ENCODE data around the gene C1QB. TPM values are rescaled to one million over a fixed set of nuclear protein-coding genes. Genes with fewer than 3 reads are reported as not detected.

The C1QB gene
- polyA plus RNA-seq, 3 donors, result 3.9 to 15.4 (median 6.4) TPM

DNA sequence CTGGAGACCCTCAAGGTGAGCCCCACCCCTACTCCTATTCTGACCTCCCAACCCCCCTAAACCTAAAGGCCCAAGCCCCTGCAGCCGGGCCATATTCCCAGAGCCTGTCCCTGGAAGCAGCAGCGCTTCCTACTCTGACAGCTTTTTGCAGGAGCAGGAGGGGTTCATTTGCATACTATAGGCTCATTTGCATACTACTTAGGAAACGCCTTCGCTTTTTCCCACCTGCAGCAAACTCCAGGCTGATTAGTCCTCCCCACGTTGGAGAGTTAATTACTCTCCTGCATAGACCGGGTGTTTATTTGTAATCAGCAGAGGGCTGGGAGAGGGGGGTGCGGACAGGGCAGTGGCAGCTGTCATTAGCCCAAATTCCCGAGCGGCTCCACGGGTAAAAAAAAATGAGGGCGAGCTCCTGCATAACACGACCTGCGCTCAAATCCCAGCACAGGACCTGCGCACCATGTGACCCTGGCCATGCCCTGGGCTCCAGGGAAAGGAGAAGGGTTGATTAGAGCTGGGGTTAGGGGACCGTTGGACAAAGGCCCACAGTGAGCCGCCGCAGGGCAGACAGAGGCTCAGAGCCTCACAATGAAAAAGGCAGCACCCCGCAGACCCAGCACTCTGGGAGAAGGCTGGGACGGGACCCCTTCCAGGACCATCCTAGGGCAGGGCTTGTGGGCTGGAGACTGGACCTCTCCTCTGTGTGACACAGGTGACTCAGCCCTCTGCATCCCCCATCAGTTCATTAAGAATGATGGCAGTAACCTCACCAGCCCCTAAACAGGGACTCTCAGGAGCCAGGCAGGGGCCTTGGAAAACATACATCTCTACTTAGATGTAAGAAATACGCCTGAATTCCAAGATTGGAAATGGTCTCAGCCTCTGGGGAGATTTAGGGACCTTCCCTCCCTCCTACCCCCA lies 26.5 kb upstream of the C1QB start:
- Histone ChIP-seq H3K9ac (ENCODE audit: insufficient read depth, low read length, poor library complexity, severe bottlenecking) (no peak overlapping the region), H3K36me3 (replicated peaks in 1 of 2; ENCODE audit: control insufficient read depth in 1 of 2, insufficient read depth in 2 of 2, low read length in 2 of 2) (no peaks in the 10 kb centered on the region), H2AFZ (ENCODE audit: insufficient read depth, low read depth, low read length, poor library complexity, severe bottlenecking) (no peak overlapping the region), H3K4me3 (replicated peaks in 1 of 3; ENCODE audit: low read depth in 2 of 3, low read length in 3 of 3) (no peak overlapping the region), H3K27me3 (ENCODE audit: control insufficient read depth in 2 of 2, insufficient read depth in 2 of 2, low read length in 2 of 2) (peaks cover 0 to 12% of the 10 kb centered on the region in 2 donors), H3K9me3 (replicated peaks in 1 of 2; ENCODE audit: control insufficient read depth in 1 of 2, insufficient read depth in 1 of 2, low read length in 2 of 2) (no peaks in the 10 kb centered on the region), H3K79me2 (ENCODE audit: insufficient read depth, low read length) (no peaks in the 10 kb centered on the region), H4K20me1 (ENCODE audit: insufficient read depth, low read length) (no peaks in the 10 kb centered on the region), H3K4me1 (ENCODE audit: control insufficient read depth in 1 of 2, insufficient read depth in 2 of 2, low read length in 2 of 2) (no peaks in the 10 kb centered on the region), H3K4me2 (replicated peaks; ENCODE audit: extremely low read depth, low read length, poor library complexity, severe bottlenecking) (no peak overlapping the region), H3K27ac (ENCODE audit: low read depth in 1 of 2, low read length in 2 of 2) (no peak overlapping the region)
- intact Hi-C loops (cut with micrococcal nuclease), result no loop called here
- H3K27me3 Mint-ChIP-seq (ENCODE audit: low read depth in 3 of 3), result peaks cover 23 to 49% (median 24%) of the 10 kb centered on the region in 3 donors
- TF ChIP-seq, protein P1, sequence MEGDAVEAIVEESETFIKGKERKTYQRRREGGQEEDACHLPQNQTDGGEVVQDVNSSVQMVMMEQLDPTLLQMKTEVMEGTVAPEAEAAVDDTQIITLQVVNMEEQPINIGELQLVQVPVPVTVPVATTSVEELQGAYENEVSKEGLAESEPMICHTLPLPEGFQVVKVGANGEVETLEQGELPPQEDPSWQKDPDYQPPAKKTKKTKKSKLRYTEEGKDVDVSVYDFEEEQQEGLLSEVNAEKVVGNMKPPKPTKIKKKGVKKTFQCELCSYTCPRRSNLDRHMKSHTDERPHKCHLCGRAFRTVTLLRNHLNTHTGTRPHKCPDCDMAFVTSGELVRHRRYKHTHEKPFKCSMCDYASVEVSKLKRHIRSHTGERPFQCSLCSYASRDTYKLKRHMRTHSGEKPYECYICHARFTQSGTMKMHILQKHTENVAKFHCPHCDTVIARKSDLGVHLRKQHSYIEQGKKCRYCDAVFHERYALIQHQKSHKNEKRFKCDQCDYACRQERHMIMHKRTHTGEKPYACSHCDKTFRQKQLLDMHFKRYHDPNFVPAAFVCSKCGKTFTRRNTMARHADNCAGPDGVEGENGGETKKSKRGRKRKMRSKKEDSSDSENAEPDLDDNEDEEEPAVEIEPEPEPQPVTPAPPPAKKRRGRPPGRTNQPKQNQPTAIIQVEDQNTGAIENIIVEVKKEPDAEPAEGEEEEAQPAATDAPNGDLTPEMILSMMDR (IDR thresholded peaks at IDR 0.05), result no peak
- no peak for DNase-seq
- no peak overlapping the region for H3K27ac Mint-ChIP-seq
- WGBS (ENCODE audit: insufficient coverage), result 26% methylated on average over 17 of the region's 20 CpGs
- no peaks in the 10 kb centered on the region for H3K36me3 Mint-ChIP-seq
- H3K4me1 Mint-ChIP-seq, result no peaks in the 10 kb centered on the region
- no peaks in the 10 kb centered on the region for H3K9me3 Mint-ChIP-seq
- peak overlapping the region in 1 of 2 donors; percentile 48 for H3K4me3 Mint-ChIP-seq

DNA sequence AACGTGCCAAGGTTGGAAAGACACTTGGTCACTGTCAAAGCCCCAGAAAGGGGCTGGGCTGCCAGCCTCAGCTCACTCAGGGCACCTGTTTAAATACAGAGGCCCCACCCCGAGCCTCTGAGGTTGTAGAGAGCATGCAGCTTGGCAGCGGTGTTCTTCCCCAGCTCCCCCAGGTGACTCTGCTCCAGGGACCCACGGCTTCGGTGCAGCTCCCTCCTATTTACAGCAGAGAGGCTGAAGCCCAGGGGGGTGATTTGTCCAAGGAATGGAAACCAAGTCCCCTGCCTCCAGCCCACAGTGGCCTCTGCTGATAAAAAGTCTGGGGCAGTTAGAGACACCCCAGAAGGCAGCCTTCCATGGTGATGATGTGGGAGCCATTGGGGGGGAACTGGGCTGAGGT lies 25.7 kb upstream of the C1QB start:
- peaks cover 23 to 46% (median 28%) of the 10 kb centered on the region in 3 donors for H3K27me3 Mint-ChIP-seq (ENCODE audit: low read depth in 3 of 3)
- no peak for DNase-seq
- Histone ChIP-seq H4K20me1 (ENCODE audit: insufficient read depth, low read length) (no peaks in the 10 kb centered on the region), H3K27me3 (ENCODE audit: control insufficient read depth in 2 of 2, insufficient read depth in 2 of 2, low read length in 2 of 2) (peaks cover 0 to 16% of the 10 kb centered on the region in 2 donors), H3K4me1 (ENCODE audit: control insufficient read depth in 1 of 2, insufficient read depth in 2 of 2, low read length in 2 of 2) (no peaks in the 10 kb centered on the region), H3K4me3 (replicated peaks in 1 of 3; ENCODE audit: low read depth in 2 of 3, low read length in 3 of 3) (no peak overlapping the region), H2AFZ (ENCODE audit: insufficient read depth, low read depth, low read length, poor library complexity, severe bottlenecking) (no peak overlapping the region), H3K4me2 (replicated peaks; ENCODE audit: extremely low read depth, low read length, poor library complexity, severe bottlenecking) (no peak overlapping the region), H3K79me2 (ENCODE audit: insufficient read depth, low read length) (no peaks in the 10 kb centered on the region), H3K9me3 (replicated peaks in 1 of 2; ENCODE audit: control insufficient read depth in 1 of 2, insufficient read depth in 1 of 2, low read length in 2 of 2) (no peaks in the 10 kb centered on the region), H3K9ac (ENCODE audit: insufficient read depth, low read length, poor library complexity, severe bottlenecking) (no peak overlapping the region), H3K27ac (ENCODE audit: low read depth in 1 of 2, low read length in 2 of 2) (no peak overlapping the region), H3K36me3 (replicated peaks in 1 of 2; ENCODE audit: control insufficient read depth in 1 of 2, insufficient read depth in 2 of 2, low read length in 2 of 2) (no peaks in the 10 kb centered on the region)
- no peaks in the 10 kb centered on the region for H3K4me1 Mint-ChIP-seq
- H3K36me3 Mint-ChIP-seq, result no peaks in the 10 kb centered on the region
- no peak overlapping the region for H3K27ac Mint-ChIP-seq
- peak overlapping the region in 1 of 2 donors; percentile 48 for H3K4me3 Mint-ChIP-seq
- intact Hi-C loops (cut with micrococcal nuclease), result no loop called here
- TF ChIP-seq, protein P1 (IDR thresholded peaks at IDR 0.05), result no peak
- H3K9me3 Mint-ChIP-seq, result no peaks in the 10 kb centered on the region
- 42% methylated on average over 2 of the region's 5 CpGs for WGBS (ENCODE audit: insufficient coverage)
